GM18508 (cell line): Measurements from ENCODE around the gene SPDEF.

Source experiments
- ATAC-seq: cut with Tn5 transposase; IDR thresholded peaks from one replicate; pipeline ENCODE4 v1.9.1; 2021; ENCODE audit warnings: moderate number of reproducible peaks; ENCODE audit not compliant: insufficient read depth, unreplicated experiment

SPDEF gene

GRCh38 chr6:34517966-34518365 lies 38.2 kb downstream of the SPDEF start:
- ATAC-seq, result no peak

DNA sequence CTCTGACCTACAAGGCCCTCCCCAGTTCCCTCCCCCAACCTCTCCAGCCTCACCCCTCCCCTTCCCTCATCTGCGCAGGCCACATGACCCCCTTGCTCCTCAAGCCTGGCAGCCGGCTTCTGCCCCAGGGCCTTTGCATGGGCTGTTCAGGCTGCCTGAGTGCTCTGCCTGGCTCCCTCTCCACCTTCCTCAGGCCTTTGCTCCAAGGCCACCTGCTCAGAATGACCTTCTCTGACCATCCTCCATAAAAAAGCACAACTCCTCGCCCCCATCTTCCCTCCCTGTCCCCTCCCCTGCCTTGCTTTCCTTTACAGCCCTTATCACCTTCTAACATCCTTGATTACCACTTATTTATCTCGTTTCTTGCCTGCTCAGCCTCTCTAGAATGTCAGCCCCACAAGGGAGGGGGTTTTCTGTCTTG lies 38.7 kb downstream of the SPDEF start:
- no peak for ATAC-seq

DNA sequence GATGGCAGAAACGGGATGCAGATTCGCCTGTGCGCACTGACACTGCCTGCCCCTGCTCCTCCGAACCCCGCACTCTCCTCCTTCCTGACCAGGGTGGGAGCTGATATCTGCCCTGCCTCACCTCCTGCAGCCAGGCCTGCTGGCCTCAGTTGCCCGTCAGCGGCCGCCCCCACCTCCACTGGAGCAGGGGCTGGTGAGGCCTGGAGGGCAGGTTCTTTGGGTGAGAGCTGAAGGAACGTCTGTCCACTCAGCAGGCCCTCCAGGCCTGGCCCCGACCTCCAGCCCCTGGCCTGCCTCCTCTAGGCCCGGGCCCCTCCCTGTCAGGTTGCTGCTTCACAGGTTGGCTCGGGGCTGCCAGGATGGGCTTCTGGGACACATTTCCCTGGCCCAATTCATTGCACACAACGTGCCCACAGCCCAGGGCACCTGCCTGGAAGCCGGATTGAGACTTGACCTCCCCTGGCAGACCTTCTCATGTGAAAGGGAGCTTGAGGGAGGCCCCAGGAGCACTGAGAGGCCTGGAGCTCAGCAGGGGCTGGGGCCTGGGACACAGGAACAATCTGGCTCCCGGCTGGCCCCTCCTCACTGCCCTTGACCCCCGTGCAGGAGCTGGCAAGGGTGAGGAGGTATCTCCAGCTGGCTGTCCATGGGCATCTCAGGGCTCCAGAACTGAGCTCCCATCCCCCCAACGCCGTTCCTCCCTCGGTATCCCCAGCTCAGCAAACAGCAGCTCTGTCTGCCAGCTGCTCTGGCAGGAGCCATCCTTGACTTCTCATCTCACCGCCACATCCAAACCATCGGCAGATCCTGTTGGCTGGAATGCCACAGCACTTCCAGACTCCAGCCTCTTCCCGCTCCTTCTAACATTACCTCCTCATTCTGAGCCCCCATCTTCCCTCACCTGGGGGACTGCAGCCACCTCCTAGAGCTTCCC lies 39.5 kb downstream of the SPDEF start:
- no peak for ATAC-seq

GRCh38 chr6:34515473-34516387 lies 40.4 kb downstream of the SPDEF start:
- ATAC-seq, result no peak

DNA sequence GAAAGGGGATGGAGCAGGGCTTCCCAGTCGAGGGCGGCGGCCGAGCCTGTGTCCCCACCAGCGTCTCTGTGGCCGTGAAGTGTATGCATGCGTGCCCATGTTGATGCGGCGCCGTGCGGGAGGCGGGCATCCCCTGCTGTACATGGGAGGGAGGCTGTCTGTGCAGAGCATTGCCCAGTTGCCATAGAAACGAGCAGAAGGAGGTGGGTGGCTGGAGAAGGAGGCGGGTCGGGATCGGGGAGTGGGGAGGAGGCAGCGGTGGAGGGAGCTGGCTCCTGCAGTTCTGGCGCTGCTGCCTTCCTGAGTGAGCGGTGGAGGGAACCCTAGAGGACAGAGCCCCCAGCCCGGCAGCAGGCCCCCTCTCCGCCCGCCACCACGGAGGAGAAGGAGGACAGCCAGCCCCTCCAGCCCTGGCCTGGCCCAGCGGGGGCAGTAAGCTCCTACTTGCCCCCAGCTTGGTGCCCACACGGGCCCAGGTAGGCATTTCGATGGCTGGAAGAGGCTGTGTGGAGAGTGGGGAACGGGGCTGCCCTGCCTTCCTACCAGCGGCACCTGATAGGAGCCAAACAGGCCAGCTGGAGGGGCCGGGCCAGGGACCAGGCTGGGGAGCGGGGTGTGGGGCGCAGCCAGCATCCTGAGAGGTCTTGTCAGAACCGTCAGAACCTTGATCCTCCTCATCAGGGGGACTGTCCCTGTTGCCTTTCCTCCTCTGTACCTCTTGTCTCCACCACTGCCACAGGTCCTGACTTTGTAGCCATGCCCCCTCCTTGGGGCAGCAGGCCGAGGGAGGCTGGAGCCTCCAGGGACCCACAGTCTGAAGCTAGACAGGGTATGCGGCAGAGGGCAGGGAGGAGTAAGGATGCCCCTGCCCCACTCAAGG lies 41.3 kb downstream of the SPDEF start:
- no peak for ATAC-seq

DNA sequence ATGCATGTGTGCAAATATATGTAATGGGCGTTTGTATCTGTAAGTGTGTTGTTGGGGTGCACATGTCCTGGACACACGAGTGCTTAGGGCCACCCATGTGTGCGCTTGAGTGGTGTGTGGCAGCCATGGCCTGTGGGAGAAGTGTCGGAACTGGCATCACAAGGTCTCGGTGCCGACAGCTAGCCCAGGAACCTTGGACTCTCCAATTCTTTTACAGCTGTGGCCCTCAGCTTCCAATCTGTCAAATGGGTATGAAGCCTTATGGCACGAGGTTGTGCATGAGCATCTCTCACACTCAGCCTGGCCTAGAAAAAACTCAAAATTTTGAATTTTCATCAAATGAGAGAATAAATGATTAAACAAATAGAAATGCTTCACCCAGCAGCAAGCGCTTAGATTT lies 42.0 kb downstream of the SPDEF start:
- ATAC-seq, result no peak

- no peak for ATAC-seq
These were observed 42.5 kb downstream of the SPDEF start for GRCh38 chr6:34513646-34514045.

DNA sequence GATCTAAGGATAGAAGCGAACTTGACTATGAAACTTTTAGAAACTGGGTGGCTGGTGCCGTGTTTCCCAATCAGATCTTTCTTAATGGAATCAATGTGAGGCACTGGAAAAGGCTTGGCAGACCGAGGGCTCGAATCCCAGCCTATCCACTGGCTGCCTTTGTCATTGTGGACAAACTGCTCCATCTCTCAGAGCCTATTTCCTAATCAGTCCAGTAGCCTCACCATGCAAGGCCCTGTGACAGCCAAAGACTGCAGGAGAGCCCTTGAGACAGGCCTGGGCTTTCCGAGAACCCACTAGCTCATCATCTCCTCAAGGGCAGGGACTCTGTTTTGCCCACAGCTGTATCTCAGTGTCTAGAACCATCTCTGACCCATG lies 43.4 kb downstream of the SPDEF start:
- no peak for ATAC-seq

DNA sequence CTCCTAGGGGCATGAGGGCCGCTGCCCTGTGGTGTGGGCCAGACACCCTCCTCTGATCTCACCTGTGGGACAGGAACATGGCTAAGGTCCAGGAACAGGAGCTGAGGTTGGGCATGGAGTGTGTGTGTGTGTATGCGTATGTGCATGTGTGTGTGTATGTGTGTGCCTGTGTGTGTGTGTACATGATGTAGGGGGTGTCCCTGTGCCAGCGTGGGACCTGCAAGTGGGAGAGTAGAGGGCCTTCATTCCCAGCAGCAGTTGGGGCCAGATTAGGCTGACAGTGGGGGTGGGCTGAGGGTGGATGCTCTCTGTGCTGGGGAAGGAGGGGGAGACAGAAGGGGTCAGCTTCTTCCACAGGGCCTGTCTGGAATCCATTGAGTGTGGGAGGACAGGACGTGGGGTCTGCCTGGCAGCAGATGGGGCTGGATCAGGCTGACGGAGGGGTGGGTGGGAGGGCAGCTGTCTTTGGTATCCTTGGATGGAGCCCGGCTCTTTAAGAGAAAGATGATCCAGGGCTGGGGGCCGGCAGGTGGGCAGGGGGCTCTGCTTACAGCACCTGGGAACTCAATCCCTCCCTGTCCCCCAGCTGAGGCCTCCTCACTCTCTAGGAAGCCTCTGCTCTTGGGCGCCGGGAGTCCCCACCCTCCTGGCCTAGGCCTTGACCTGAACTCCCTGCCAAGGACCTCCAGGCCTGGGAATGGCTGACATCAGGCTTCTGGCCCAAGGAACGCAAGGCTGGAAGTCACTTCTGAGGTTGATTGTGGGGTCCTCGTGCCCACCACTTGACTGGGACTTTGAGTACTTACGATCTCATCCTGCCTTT lies 44.0 kb downstream of the SPDEF start:
- no peak for ATAC-seq

GRCh38 chr6:34511214-34511914 lies 44.8 kb downstream of the SPDEF start:
- ATAC-seq, result no peak

DNA sequence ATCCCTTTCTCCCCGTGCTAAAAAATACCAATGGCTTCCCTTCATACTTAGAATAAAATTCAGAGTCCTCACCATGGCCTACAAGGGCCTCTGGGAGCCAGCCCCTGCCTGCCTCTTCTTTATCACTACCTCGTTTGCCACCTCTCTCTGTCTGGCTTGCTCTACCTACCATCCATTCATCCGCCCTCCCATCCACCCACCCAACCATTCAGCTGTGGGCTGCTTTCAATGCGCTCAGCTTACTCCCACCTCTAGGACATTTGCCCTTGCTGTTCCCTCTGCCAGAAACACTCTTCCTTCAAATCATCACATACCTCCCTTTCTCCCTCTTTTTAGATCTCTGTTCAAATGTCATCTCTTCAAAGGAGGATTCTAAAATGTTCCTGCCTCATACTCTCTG lies 45.8 kb downstream of the SPDEF start:
- no peak for ATAC-seq

DNA sequence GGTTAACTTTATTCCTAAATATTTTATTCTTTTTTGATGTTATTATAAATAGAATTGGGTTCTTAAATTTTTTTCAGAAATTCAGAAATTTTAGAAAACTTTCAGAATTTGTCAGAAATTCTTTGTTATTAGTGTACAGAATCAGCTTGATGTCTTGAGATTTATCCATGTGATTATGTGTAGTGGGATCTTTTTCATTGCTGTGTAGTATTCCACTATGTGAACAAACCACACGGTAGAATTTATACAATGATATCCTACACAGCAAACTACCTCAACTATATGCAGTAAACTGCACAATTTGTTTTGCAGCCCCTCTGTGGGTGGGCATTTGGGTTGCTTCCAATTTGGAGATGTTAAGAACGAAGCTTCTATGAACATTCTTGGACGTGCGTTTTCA lies 46.3 kb downstream of the SPDEF start:
- no peak for ATAC-seq

DNA sequence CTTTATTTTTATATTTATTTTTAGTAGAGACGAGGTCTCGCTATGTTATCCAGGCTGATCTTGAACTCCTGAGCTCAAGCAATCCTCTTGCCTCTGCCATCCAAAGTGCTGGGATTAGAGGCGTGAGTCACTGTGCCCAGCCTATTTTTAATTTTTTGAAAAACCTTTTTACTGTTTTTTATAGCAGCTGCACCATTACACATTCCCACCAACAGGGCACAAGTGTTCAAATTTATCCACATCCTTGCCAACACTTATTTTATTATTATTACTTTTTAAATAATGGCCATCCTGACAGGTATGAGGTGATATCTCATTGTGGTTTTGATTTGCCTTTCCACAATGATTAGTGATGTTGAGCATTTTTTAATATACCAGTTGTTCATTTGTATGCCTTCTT lies 47.7 kb downstream of the SPDEF start:
- ATAC-seq, result no peak

GRCh38 chr6:34506718-34507117 lies 49.4 kb downstream of the SPDEF start:
- ATAC-seq, result no peak

GRCh38 chr6:34497411-34497810 lies 58.7 kb downstream of the SPDEF start:
- ATAC-seq, result no peak

GRCh38 chr6:34496103-34496685 lies 59.9 kb downstream of the SPDEF start:
- no peak for ATAC-seq

- ATAC-seq, result no peak
These were observed 61.2 kb downstream of the SPDEF start for GRCh38 chr6:34494973-34495372.

DNA sequence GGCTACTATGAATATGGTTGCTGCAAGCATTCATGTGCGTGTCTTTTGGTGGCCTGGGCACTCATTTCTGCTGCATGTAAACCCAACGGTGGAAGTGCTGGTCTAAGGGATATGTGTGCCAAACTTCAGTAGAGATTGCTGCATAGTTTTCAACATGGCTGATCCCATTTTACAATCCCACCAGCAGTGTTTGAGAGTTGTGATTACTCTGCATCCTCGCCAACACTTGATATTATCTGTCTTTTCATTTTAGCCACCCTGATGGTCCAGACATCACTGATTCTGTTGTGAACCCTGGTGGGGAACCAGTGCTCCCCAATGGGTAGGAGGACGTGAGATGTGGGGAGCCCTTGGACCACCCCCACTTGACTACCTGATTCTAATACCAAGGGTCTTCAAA lies 62.8 kb downstream of the SPDEF start:
- ATAC-seq, result no peak

GRCh38 chr6:34491091-34491430 lies 65.1 kb downstream of the SPDEF start:
- ATAC-seq, result no peak
